A673 (cell line): Measurements from ENCODE around the gene C10orf90. TPM values are rescaled to one million over a fixed set of nuclear protein-coding genes. Genes with fewer than 3 reads are reported as not detected.

ENCODE experiments used
- BruUV-seq: library from RNA; stranded (reverse); fragments of 400-500 nt; replicated peaks from 2 replicates; lab custom pipeline; 2021; lab: Mats Ljungman, UMichigan
- CTCF ChIA-PET: fragments of 300-600 bp; sonication (Branson Sonifier 250); formaldehyde crosslinking; loops from one replicate; lab custom pipeline; 2022; ENCODE audit warnings: antibody characterized with exemption; lab: Charles Lee
- POLR2A ChIA-PET: fragments of 300-600 bp; sonication (Branson Sonifier 250); formaldehyde crosslinking; loops from one replicate; lab custom pipeline; 2022; ENCODE audit warnings: antibody characterized with exemption; ENCODE audit not compliant: low non-redundant PET; lab: Charles Lee
- DNase-seq: peaks from one replicate; pipeline ENCODE4 v3.0.0-alpha.2; 2015; ENCODE audit warnings: low spot score
- H3K27ac ChIP-seq: fragments of 200-600 bp; sonication (generic); 2 replicates; pipeline ENCODE4 v1.5.1; 2016; ENCODE audit warnings: mixed run types, low read depth, mild to moderate bottlenecking, mixed read lengths, antibody characterized with exemption, low read length; ENCODE audit not compliant: poor library complexity, severe bottlenecking
- H3K27me3 ChIP-seq: fragments of 200-600 bp; sonication (generic); replicated peaks from 2 replicates; pipeline ENCODE4 v1.6.1; 2017; ENCODE audit warnings: mixed run types, low read depth, mild to moderate bottlenecking, mixed read lengths, antibody characterized with exemption, low read length; ENCODE audit not compliant: insufficient read depth, poor library complexity
- H3K36me3 ChIP-seq: fragments of 200-600 bp; sonication (generic); 2 replicates; pipeline ENCODE4 v1.6.1; 2016; ENCODE audit warnings: mixed run types, mild to moderate bottlenecking, mixed read lengths, antibody characterized with exemption, low read length; ENCODE audit not compliant: insufficient read depth, poor library complexity, severe bottlenecking
- H3K4me1 ChIP-seq: fragments of 200-600 bp; sonication (generic); 2 replicates; pipeline ENCODE4 v1.6.1; 2017; ENCODE audit warnings: mixed run types, mild to moderate bottlenecking, mixed read lengths, antibody characterized with exemption, low read length; ENCODE audit not compliant: insufficient read depth, poor library complexity, severe bottlenecking
- H3K4me3 ChIP-seq: fragments of 200-600 bp; sonication (generic); 2 replicates; pipeline ENCODE4 v1.5.1; 2016; ENCODE audit warnings: low read depth, mixed run types, mild to moderate bottlenecking, mixed read lengths, low read length; ENCODE audit not compliant: poor library complexity, severe bottlenecking
- H3K9me3 ChIP-seq: fragments of 200-600 bp; sonication (generic); 2 replicates; pipeline ENCODE4 v1.6.1; 2016; ENCODE audit warnings: mixed run types, low read depth, mild to moderate bottlenecking, mixed read lengths, antibody characterized with exemption, low read length; ENCODE audit not compliant: poor library complexity, severe bottlenecking
- CTCF ChIP-seq: fragments of 300-800, 200-600 bp; sonication (generic); conservative IDR thresholded peaks from 2 replicates; pipeline ENCODE4 v1.5.1; 2017; ENCODE audit warnings: low read depth, mild to moderate bottlenecking, antibody characterized with exemption, low read length, moderate library complexity, mixed read lengths
- EZH2 ChIP-seq: fragments of 200-600 bp; sonication (generic); IDR thresholded peaks from 2 replicates; pipeline ENCODE4 v1.6.1; 2017; ENCODE audit warnings: borderline replicate concordance, low read depth, mild to moderate bottlenecking, mixed read lengths, antibody characterized with exemption, low read length; ENCODE audit not compliant: poor library complexity, severe bottlenecking
- intact Hi-C: fragments of 100-400 bp; cut with micrococcal nuclease; formaldehyde crosslinking; loops from one replicate; pipeline ENCODE4 v1.10.0; 2022; ENCODE audit not compliant: unreplicated experiment
- total RNA-seq: library from RNA; stranded (reverse); gene quantifications from 2 replicates; pipeline ENCODE4 v1.2.3, GENCODE V29; 2021

Gene C10orf90
- total RNA-seq, 1 experiment from 2014 or later = not detected

- Histone ChIP-seq H3K4me3 (no peak overlapping the region), H3K36me3 (no peaks in the 10 kb centered on the region), H3K27me3 (no peaks in the 10 kb centered on the region), H3K9me3 (no peaks in the 10 kb centered on the region), H3K27ac (no peak overlapping the region), H3K4me1 (peaks cover 5% of the 10 kb centered on the region)
- DNase-seq = peak; percentile 42
- intact Hi-C loops = no loop called here
- CTCF ChIA-PET = no interaction called here
- POLR2A ChIA-PET = no interaction called here
- BruUV-seq = no TSS peak
- TF ChIP-seq CTCF = no peak
- no peak for TF ChIP-seq EZH2
Observed at GRCh38 chr10:126569513-126570244, 100.8 kb downstream of the C10orf90 start.

- H3K4me1 ChIP-seq = peaks cover 5% of the 10 kb centered on the region
- BruUV-seq = no TSS peak
- no peak overlapping the region for H3K27ac ChIP-seq
- ChIA-PET CTCF (no interaction called here), POLR2A (no interaction called here)
- no peaks in the 10 kb centered on the region for H3K9me3 ChIP-seq
- no peaks in the 10 kb centered on the region for H3K36me3 ChIP-seq
- TF ChIP-seq CTCF = no peak
- no peak for TF ChIP-seq EZH2
- H3K27me3 ChIP-seq = no peaks in the 10 kb centered on the region
- intact Hi-C loops = no loop called here
- DNase-seq = no peak
- no peak overlapping the region for H3K4me3 ChIP-seq
Observed at GRCh38 chr10:126568809-126569385, 101.6 kb downstream of the C10orf90 start.

GRCh38 chr10:126565871-126566270 lies 104.6 kb downstream of the C10orf90 start:
- Histone ChIP-seq H3K4me3 (no peak overlapping the region), H3K27ac (no peak overlapping the region), H3K27me3 (no peaks in the 10 kb centered on the region), H3K9me3 (no peaks in the 10 kb centered on the region), H3K36me3 (no peaks in the 10 kb centered on the region), H3K4me1 (peaks cover 5% of the 10 kb centered on the region)
- no peak for DNase-seq
- ChIA-PET CTCF (no interaction called here), POLR2A (no interaction called here)
- intact Hi-C loops = no loop called here
- no TSS peak for BruUV-seq
- TF ChIP-seq EZH2 = no peak
- no peak for TF ChIP-seq CTCF
